Keratinocyte (primary cell): ENCODE data around the gene CKAP2L.

Source experiments
- EZH2 ChIP-seq: IDR thresholded peaks from one replicate; pipeline ENCODE4 v1.6.1; 2012; ENCODE audit warnings: inconsistent platforms, mild to moderate bottlenecking, low read length, moderate library complexity
- TF ChIP-seq, protein P1 (sequence below), 3 experiments: IDR thresholded peaks in 1 of 3; conservative IDR thresholded peaks in 1 of 3; optimal IDR thresholded peaks in 1 of 3; 2 replicates in 2 of 3; 3 replicates in 1 of 3; pipeline versions ENCODE3 to v1.5.1; 2011; ENCODE audit warnings: low read length in 3 of 3, mild to moderate bottlenecking in 3 of 3, moderate library complexity in 2 of 3, control low read depth in 1 of 3, inconsistent platforms in 1 of 3; ENCODE audit not compliant: insufficient read depth in 2 of 3; ENCODE audit errors: extremely low read depth in 1 of 3

DNA sequence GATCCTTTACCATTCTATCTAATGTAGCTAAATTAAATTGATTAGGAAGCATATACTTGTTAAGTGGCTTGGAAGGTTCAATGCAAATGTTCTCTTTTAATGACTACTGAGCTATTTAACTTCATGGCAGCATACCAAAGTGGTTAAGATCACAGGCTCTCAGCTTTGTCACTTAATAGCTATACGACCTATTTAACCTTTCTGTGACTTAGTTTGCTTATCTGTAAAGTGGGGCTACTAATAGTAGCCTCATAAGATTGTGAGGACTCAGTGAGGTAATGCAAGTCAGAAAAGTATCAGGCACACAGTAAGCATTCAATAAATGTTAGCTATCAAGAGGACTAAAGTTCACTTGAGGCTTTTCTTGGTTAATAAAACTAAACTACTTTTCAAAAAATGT is 4.3 kb downstream of the CKAP2L start:
- TF ChIP-seq, protein P1, sequence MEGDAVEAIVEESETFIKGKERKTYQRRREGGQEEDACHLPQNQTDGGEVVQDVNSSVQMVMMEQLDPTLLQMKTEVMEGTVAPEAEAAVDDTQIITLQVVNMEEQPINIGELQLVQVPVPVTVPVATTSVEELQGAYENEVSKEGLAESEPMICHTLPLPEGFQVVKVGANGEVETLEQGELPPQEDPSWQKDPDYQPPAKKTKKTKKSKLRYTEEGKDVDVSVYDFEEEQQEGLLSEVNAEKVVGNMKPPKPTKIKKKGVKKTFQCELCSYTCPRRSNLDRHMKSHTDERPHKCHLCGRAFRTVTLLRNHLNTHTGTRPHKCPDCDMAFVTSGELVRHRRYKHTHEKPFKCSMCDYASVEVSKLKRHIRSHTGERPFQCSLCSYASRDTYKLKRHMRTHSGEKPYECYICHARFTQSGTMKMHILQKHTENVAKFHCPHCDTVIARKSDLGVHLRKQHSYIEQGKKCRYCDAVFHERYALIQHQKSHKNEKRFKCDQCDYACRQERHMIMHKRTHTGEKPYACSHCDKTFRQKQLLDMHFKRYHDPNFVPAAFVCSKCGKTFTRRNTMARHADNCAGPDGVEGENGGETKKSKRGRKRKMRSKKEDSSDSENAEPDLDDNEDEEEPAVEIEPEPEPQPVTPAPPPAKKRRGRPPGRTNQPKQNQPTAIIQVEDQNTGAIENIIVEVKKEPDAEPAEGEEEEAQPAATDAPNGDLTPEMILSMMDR (optimal IDR thresholded peaks at IDR 0.05 in 1 of 3, IDR thresholded peaks at IDR 0.05 in 1 of 3, conservative IDR thresholded peaks at IDR 0.05 in 1 of 3; ENCODE audit: extremely low read depth in 1 of 3, insufficient read depth in 2 of 3, low read length in 3 of 3) = no peak
- TF ChIP-seq EZH2 = no peak
